HCT116 (cell line): ENCODE data around the gene CIAO2A.

Experiments used
- EZH2 ChIP-seq: fragments of 200-600 bp; sonication (generic); IDR thresholded peaks from 2 replicates; pipeline ENCODE4 v1.6.1; 2017; ENCODE audit warnings: antibody characterized with exemption, mixed run types
- EZH2phosphoT487 ChIP-seq: fragments of 200-600 bp; IDR thresholded peaks from 2 replicates; pipeline ENCODE4 v1.6.1; 2018; ENCODE audit warnings: antibody characterized with exemption, borderline replicate concordance
- FOSL1 ChIP-seq: IDR thresholded peaks from 2 replicates; pipeline ENCODE4 v1.6.1; 2012; ENCODE audit warnings: low read depth
- MAX ChIP-seq: IDR thresholded peaks from 2 replicates; pipeline ENCODE4 v1.6.1; 2012
- POLR2A ChIP-seq: IDR thresholded peaks from 2 replicates; pipeline ENCODE4 v1.7.0; 2011; ENCODE audit warnings: borderline replicate concordance; ENCODE audit not compliant: insufficient read depth, insufficient read length; ENCODE audit errors: extremely low read depth
- POLR2AphosphoS5 ChIP-seq: IDR thresholded peaks from 2 replicates; pipeline ENCODE4 v1.6.1; 2011; ENCODE audit warnings: mild to moderate bottlenecking, low read depth, low read length, moderate library complexity
- RAD21 ChIP-seq: IDR thresholded peaks from 2 replicates; pipeline ENCODE4 v1.6.1; 2012; ENCODE audit warnings: low read depth, mild to moderate bottlenecking
- REST ChIP-seq: IDR thresholded peaks from 2 replicates; pipeline ENCODE4 v1.6.1; 2012; ENCODE audit warnings: low read depth
- SIN3A ChIP-seq: IDR thresholded peaks from 2 replicates; pipeline ENCODE4 v1.6.1; 2012; ENCODE audit warnings: low read depth
- SP1 ChIP-seq: IDR thresholded peaks from 2 replicates; pipeline ENCODE4 v1.6.1; 2012; ENCODE audit warnings: low read depth
- SRF ChIP-seq: IDR thresholded peaks from 2 replicates; pipeline ENCODE4 v1.6.1; 2012; ENCODE audit warnings: low read depth
- YY1 ChIP-seq: IDR thresholded peaks from 2 replicates; pipeline ENCODE4 v1.6.1; 2011; ENCODE audit warnings: low read length, low read depth, moderate library complexity, mild to moderate bottlenecking; ENCODE audit not compliant: insufficient replicate concordance; ENCODE audit errors: extremely low read depth
- TF ChIP-seq, protein P1 (sequence below), 3 experiments: fragments of 200-600 bp in 1 of 3; sonication (generic) in 1 of 3; IDR thresholded peaks in 2 of 3; conservative IDR thresholded peaks in 1 of 3; 2 replicates each; pipeline ENCODE4 v1.5.1; 2012 to 2017; ENCODE audit warnings: low read depth in 2 of 3, low read length in 2 of 3, antibody characterized with exemption in 1 of 3, borderline replicate concordance in 1 of 3, control low read depth in 1 of 3, mild to moderate bottlenecking in 1 of 3, mixed read lengths in 1 of 3, mixed run types in 1 of 3, moderate library complexity in 1 of 3; ENCODE audit not compliant: insufficient read depth in 1 of 3
- TF ChIP-seq, protein P2 (sequence below): IDR thresholded peaks from 2 replicates; pipeline ENCODE4 v1.6.1; 2012

GRCh38 chr15:64068133-64068532 is 25.5 kb downstream of the CIAO2A start:
- TF ChIP-seq SIN3A (no peak), RAD21 (no peak), REST (no peak), SRF (no peak), FOSL1 (no peak), POLR2A (no peak), POLR2AphosphoS5 (no peak), SP1 (no peak), EZH2 (no peak), MAX (no peak), EZH2phosphoT487 (no peak), YY1 (no peak)
- TF ChIP-seq, protein P1, sequence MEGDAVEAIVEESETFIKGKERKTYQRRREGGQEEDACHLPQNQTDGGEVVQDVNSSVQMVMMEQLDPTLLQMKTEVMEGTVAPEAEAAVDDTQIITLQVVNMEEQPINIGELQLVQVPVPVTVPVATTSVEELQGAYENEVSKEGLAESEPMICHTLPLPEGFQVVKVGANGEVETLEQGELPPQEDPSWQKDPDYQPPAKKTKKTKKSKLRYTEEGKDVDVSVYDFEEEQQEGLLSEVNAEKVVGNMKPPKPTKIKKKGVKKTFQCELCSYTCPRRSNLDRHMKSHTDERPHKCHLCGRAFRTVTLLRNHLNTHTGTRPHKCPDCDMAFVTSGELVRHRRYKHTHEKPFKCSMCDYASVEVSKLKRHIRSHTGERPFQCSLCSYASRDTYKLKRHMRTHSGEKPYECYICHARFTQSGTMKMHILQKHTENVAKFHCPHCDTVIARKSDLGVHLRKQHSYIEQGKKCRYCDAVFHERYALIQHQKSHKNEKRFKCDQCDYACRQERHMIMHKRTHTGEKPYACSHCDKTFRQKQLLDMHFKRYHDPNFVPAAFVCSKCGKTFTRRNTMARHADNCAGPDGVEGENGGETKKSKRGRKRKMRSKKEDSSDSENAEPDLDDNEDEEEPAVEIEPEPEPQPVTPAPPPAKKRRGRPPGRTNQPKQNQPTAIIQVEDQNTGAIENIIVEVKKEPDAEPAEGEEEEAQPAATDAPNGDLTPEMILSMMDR (IDR thresholded peaks at IDR 0.05 in 2 of 3, conservative IDR thresholded peaks at IDR 0.05 in 1 of 3; ENCODE audit: borderline replicate concordance in 1 of 3, insufficient read depth in 1 of 3, low read depth in 2 of 3, low read length in 2 of 3), result no peak
- TF ChIP-seq, protein P2, sequence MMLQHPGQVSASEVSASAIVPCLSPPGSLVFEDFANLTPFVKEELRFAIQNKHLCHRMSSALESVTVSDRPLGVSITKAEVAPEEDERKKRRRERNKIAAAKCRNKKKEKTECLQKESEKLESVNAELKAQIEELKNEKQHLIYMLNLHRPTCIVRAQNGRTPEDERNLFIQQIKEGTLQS, result no peak
